ENCODE data around the gene ZSWIM4.

ZSWIM4 gene

GRCh38 chr19:13807421-13808021, 12.3 kb downstream of the ZSWIM4 start:
- Mint-ChIP-seq H3K4me3 (no peak overlapping the region), H3K4me1 (ENCODE audit: low read depth in 2 of 2) (peaks cover 0 to 5% of the 10 kb centered on the region in 2 donors)
- ATAC-seq (replicated peaks): no peak

GRCh38 chr19:13808856-13809255, 13.6 kb downstream of the ZSWIM4 start:
- no peak for ATAC-seq (replicated peaks)
- H3K9me3 Mint-ChIP-seq: no peaks in the 10 kb centered on the region
- H3K4me3 Mint-ChIP-seq: no peak overlapping the region

More at GRCh38 chr19:13807421-13808021, 12.3 kb downstream of the ZSWIM4 start:
- no peak for DNase-seq
- no peak overlapping the region for H3K27ac Mint-ChIP-seq
- H3K36me3 Mint-ChIP-seq (ENCODE audit: insufficient read depth): peaks cover 14% of the 10 kb centered on the region
- no peaks in the 10 kb centered on the region for H3K9me3 Mint-ChIP-seq
- no peaks in the 10 kb centered on the region for H3K27me3 Mint-ChIP-seq

GRCh38 chr19:13812544-13812943, 17.3 kb downstream of the ZSWIM4 start:
- Mint-ChIP-seq H3K27ac (no peak overlapping the region), H3K27me3 (no peaks in the 10 kb centered on the region), H3K36me3 (ENCODE audit: insufficient read depth) (peaks cover 12% of the 10 kb centered on the region), H3K4me3 (no peak overlapping the region), H3K9me3 (no peaks in the 10 kb centered on the region), H3K4me1 (ENCODE audit: low read depth in 2 of 2) (peaks cover 4 to 10% of the 10 kb centered on the region in 2 donors)
- DNase-seq (no peak), ATAC-seq (replicated peaks) (no peak)

More at GRCh38 chr19:13808856-13809255, 13.6 kb downstream of the ZSWIM4 start:
- Mint-ChIP-seq H3K27me3 (no peaks in the 10 kb centered on the region), H3K27ac (no peak overlapping the region), H3K36me3 (ENCODE audit: insufficient read depth) (peaks cover 14% of the 10 kb centered on the region), H3K4me1 (ENCODE audit: low read depth in 2 of 2) (peaks cover 0 to 3% of the 10 kb centered on the region in 2 donors)
- DNase-seq: no peak

- no peaks in the 10 kb centered on the region for H3K9me3 Mint-ChIP-seq
- ATAC-seq (replicated peaks) (no peak), DNase-seq (no peak)
- peaks cover 12% of the 10 kb centered on the region for H3K36me3 Mint-ChIP-seq (ENCODE audit: insufficient read depth)
- peaks cover 4 to 11% of the 10 kb centered on the region in 2 donors for H3K4me1 Mint-ChIP-seq (ENCODE audit: low read depth in 2 of 2)
- no peak overlapping the region for H3K4me3 Mint-ChIP-seq
- H3K27ac Mint-ChIP-seq: no peak overlapping the region
- H3K27me3 Mint-ChIP-seq: no peaks in the 10 kb centered on the region
These were observed 17.9 kb downstream of the ZSWIM4 start for GRCh38 chr19:13813147-13813546.

- peaks cover 4 to 12% of the 10 kb centered on the region in 2 donors for H3K4me1 Mint-ChIP-seq (ENCODE audit: low read depth in 2 of 2)
- ATAC-seq (replicated peaks): no peak
- no peaks in the 10 kb centered on the region for H3K27me3 Mint-ChIP-seq
These were observed 19.3 kb downstream of the ZSWIM4 start for GRCh38 chr19:13814550-13814949.

GRCh38 chr19:13817018-13817614, 21.9 kb downstream of the ZSWIM4 start:
- Mint-ChIP-seq H3K9me3 (no peaks in the 10 kb centered on the region), H3K4me3 (peak overlapping the region in 1 of 2 donors; percentile 64), H3K27me3 (no peaks in the 10 kb centered on the region), H3K4me1 (ENCODE audit: low read depth in 2 of 2) (peaks cover 4 to 12% of the 10 kb centered on the region in 2 donors), H3K36me3 (ENCODE audit: insufficient read depth) (peaks cover 9% of the 10 kb centered on the region), H3K27ac (peak overlapping the region in 1 of 2 donors; percentile 46)
- no peak for DNase-seq
- peak; percentile 70 for ATAC-seq (replicated peaks)

More at GRCh38 chr19:13814550-13814949, 19.3 kb downstream of the ZSWIM4 start:
- DNase-seq: no peak
- Mint-ChIP-seq H3K36me3 (ENCODE audit: insufficient read depth) (peaks cover 15% of the 10 kb centered on the region), H3K4me3 (no peak overlapping the region), H3K9me3 (no peaks in the 10 kb centered on the region), H3K27ac (no peak overlapping the region)

- DNase-seq: no peak
- Mint-ChIP-seq H3K4me3 (peak overlapping the region in 1 of 2 donors; percentile 64), H3K4me1 (ENCODE audit: low read depth in 2 of 2) (peaks cover 4 to 12% of the 10 kb centered on the region in 2 donors), H3K27ac (peak overlapping the region in 1 of 2 donors; percentile 46), H3K36me3 (ENCODE audit: insufficient read depth) (peaks cover 9% of the 10 kb centered on the region), H3K9me3 (no peaks in the 10 kb centered on the region), H3K27me3 (no peaks in the 10 kb centered on the region)
- peak; percentile 75 for ATAC-seq (replicated peaks)
These were observed 22.6 kb downstream of the ZSWIM4 start for GRCh38 chr19:13817615-13818371.

GRCh38 chr19:13819238-13819637, 24.0 kb downstream of the ZSWIM4 start:
- Mint-ChIP-seq H3K27ac (no peak overlapping the region), H3K27me3 (no peaks in the 10 kb centered on the region), H3K4me1 (ENCODE audit: low read depth in 2 of 2) (peaks cover 4 to 12% of the 10 kb centered on the region in 2 donors), H3K9me3 (no peaks in the 10 kb centered on the region), H3K36me3 (ENCODE audit: insufficient read depth) (peaks cover 6% of the 10 kb centered on the region), H3K4me3 (no peak overlapping the region)
- ATAC-seq (replicated peaks): no peak
- no peak for DNase-seq

- H3K27ac Mint-ChIP-seq: no peak overlapping the region
- no peaks in the 10 kb centered on the region for H3K27me3 Mint-ChIP-seq
- H3K9me3 Mint-ChIP-seq: no peaks in the 10 kb centered on the region
- ATAC-seq (replicated peaks) (no peak), DNase-seq (no peak)
- H3K4me1 Mint-ChIP-seq (ENCODE audit: low read depth in 2 of 2): peaks cover 0 to 8% of the 10 kb centered on the region in 2 donors
- no peak overlapping the region for H3K4me3 Mint-ChIP-seq
- peaks cover 14% of the 10 kb centered on the region for H3K36me3 Mint-ChIP-seq (ENCODE audit: insufficient read depth)
These were observed 26.0 kb downstream of the ZSWIM4 start for GRCh38 chr19:13821292-13821691.

GRCh38 chr19:13823256-13823655, 28.0 kb downstream of the ZSWIM4 start:
- no peak for ATAC-seq (replicated peaks)
- Mint-ChIP-seq H3K4me3 (no peak overlapping the region), H3K36me3 (ENCODE audit: insufficient read depth) (peaks cover 22% of the 10 kb centered on the region), H3K27me3 (no peaks in the 10 kb centered on the region), H3K27ac (no peak overlapping the region), H3K9me3 (no peaks in the 10 kb centered on the region), H3K4me1 (ENCODE audit: low read depth in 2 of 2) (peaks cover 3 to 4% of the 10 kb centered on the region in 2 donors)
- DNase-seq: no peak

GRCh38 chr19:13823901-13824300, 28.7 kb downstream of the ZSWIM4 start:
- DNase-seq (no peak), ATAC-seq (replicated peaks) (no peak)
- H3K27ac Mint-ChIP-seq: peak overlapping the region; percentile 50 to 67
- H3K4me1 Mint-ChIP-seq (ENCODE audit: low read depth in 2 of 2): peaks cover 3 to 4% of the 10 kb centered on the region in 2 donors
- H3K27me3 Mint-ChIP-seq: no peaks in the 10 kb centered on the region
- no peaks in the 10 kb centered on the region for H3K9me3 Mint-ChIP-seq
- H3K36me3 Mint-ChIP-seq (ENCODE audit: insufficient read depth): peaks cover 23% of the 10 kb centered on the region
- no peak overlapping the region for H3K4me3 Mint-ChIP-seq

- no peaks in the 10 kb centered on the region for H3K27me3 Mint-ChIP-seq
- peaks cover 3 to 4% of the 10 kb centered on the region in 2 donors for H3K4me1 Mint-ChIP-seq (ENCODE audit: low read depth in 2 of 2)
- ATAC-seq (replicated peaks): no peak
- H3K27ac Mint-ChIP-seq: no peak overlapping the region
- no peaks in the 10 kb centered on the region for H3K9me3 Mint-ChIP-seq
- peaks cover 29% of the 10 kb centered on the region for H3K36me3 Mint-ChIP-seq (ENCODE audit: insufficient read depth)
- no peak for DNase-seq
- no peak overlapping the region for H3K4me3 Mint-ChIP-seq
These were observed 29.5 kb downstream of the ZSWIM4 start for GRCh38 chr19:13824703-13825102.

GRCh38 chr19:13825489-13826441, 30.5 kb downstream of the ZSWIM4 start:
- Mint-ChIP-seq H3K36me3 (ENCODE audit: insufficient read depth) (peaks cover 39% of the 10 kb centered on the region), H3K4me1 (ENCODE audit: low read depth in 2 of 2) (peaks cover 3 to 4% of the 10 kb centered on the region in 2 donors), H3K27me3 (no peaks in the 10 kb centered on the region), H3K9me3 (no peaks in the 10 kb centered on the region), H3K27ac (peak overlapping the region; percentile 35 to 100), H3K4me3 (no peak overlapping the region)
- ATAC-seq (replicated peaks) (no peak), DNase-seq (no peak)
